Upper lobe of right lung (tissue), 1 donor: ENCODE measurements around the gene EFNA5. TPM values are rescaled to one million over a fixed set of nuclear protein-coding genes. Genes with fewer than 3 reads are reported as not detected.

Source experiments
- ATAC-seq: fragments of 200-7000 bp; cut with Tn5 transposase; one replicate; pipeline ENCODE4 v1.9.1; 2020; ENCODE audit warnings: mild to moderate bottlenecking, moderate library complexity
- DNase-seq: peaks from one replicate; pipeline ENCODE4 v3.0.0-alpha.2; 2020
- H3K27ac ChIP-seq: fragments of 200-600 bp; one replicate; pipeline ENCODE4 v1.8.0; 2022
- H3K27me3 ChIP-seq: fragments of 200-600 bp; one replicate; pipeline ENCODE4 v1.8.0; 2022; ENCODE audit warnings: mild to moderate bottlenecking
- H3K36me3 ChIP-seq: fragments of 200-600 bp; one replicate; pipeline ENCODE4 v1.8.0; 2022
- H3K4me1 ChIP-seq: fragments of 200-600 bp; one replicate; pipeline ENCODE4 v1.8.0; 2022
- H3K4me3 ChIP-seq: fragments of 200-600 bp; one replicate; pipeline ENCODE4 v1.8.0; 2022; ENCODE audit warnings: mild to moderate bottlenecking
- H3K9me3 ChIP-seq: fragments of 200-600 bp; one replicate; pipeline ENCODE4 v1.8.0; 2022
- CTCF ChIP-seq: fragments of 200-600 bp; IDR thresholded peaks from one replicate; pipeline ENCODE4 v1.8.0; 2022; ENCODE audit warnings: antibody characterized with exemption
- intact Hi-C: fragments of 100-400 bp; cut with DNase I; formaldehyde crosslinking; loops from one replicate; pipeline ENCODE4 v1.11.0; 2022
- total RNA-seq: library from RNA; stranded (reverse); fragmentation: NEBNext Ultra II Directional; extraction: Animal tissue kit (Norgen Biotek cat#: 25700); gene quantifications from one replicate; pipeline ENCODE4 v1.2.1, GENCODE V29; 2021
- donor health status: DM: no; HTN: yes; CAD: no; lungs with severe emphysema.

The EFNA5 gene
- total RNA-seq, 1 donor from 2014 or later = 12.0 TPM

DNA sequence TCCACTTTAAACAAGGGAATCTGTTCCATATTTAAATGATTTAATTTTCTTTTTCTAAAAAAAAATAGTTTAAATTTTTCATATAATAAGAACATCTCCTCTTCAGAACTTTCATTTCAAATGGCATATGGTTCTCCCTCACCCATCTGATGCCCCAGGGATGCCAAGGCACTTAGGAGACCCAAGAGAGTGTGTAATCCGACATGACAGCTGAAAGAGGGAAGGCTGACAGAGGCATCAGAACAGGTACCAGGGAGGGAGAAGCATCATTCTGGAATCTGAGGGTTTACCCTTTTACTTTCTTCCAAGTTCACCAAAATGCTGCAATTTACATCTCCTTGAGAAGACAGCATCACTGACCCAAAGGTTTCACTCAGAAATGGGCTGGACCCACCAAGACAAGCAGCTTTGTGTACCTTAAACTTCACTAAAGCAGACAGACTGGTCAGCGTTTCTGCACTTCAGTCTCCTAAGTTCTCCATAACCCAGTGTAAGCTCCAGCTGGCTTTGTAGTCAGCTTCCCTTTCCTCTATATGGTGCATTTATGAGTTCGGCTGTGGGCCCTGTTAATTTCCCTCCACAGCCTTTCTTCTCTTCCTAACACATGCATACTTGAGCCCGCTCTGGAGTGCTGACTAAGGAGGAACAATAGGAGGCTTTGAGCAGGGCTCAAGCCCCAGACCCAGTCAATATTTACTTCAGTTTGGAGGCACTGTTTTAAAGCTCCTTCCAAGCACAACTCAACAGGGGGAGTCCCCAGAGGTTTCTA, 17.7 kb downstream of the EFNA5 start:
- DNase-seq (no peak), ATAC-seq (peak; percentile 47)
- Histone ChIP-seq H3K4me1 (no peaks in the 10 kb centered on the region), H3K9me3 (no peaks in the 10 kb centered on the region), H3K4me3 (no peak overlapping the region), H3K27me3 (no peaks in the 10 kb centered on the region), H3K27ac (no peak overlapping the region), H3K36me3 (no peaks in the 10 kb centered on the region)
- intact Hi-C loops = no loop called here
- TF ChIP-seq CTCF = no peak

DNA sequence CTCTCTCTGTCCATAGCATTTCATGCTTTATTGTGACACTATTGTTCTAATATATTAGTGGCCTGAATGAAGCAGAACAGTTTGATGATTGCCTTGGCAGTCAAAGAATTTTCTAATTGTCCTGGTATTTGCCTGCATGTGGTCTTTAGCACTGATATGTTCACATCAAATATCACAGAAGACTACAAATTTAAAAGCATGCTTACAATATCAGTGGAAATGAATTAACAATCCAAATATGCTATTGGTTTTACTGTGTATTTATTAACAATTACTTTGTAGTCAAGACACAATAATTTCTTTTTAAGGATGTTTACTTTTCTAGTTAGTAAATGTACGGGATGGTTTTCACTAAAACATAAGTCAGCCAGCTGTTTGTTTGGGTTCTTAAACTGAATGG, 18.3 kb downstream of the EFNA5 start:
- DNase-seq (no peak), ATAC-seq (no peak)
- Histone ChIP-seq H3K4me3 (no peak overlapping the region), H3K27ac (no peak overlapping the region), H3K27me3 (no peaks in the 10 kb centered on the region), H3K4me1 (no peaks in the 10 kb centered on the region), H3K36me3 (no peaks in the 10 kb centered on the region), H3K9me3 (no peaks in the 10 kb centered on the region)
- intact Hi-C loops = no loop called here
- TF ChIP-seq CTCF = no peak

DNA sequence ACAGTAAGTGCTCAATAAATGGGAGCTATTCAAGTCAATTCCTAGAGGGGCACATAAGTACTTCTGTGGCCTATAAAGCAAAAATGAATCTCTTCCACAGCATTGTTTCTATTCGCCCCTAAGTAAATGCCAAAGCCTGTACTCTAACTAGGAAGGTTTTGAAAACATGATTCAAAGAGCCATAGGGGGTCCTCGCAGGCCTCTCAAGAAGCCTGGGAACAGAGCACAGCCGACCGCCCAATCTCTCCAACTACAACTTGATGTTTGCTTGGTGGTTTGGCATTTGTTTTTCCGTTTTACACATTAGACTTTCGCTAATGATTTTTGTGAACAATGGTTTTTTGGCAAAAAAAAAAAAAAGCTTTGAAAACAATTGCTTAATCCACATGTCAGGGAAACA, 19.4 kb downstream of the EFNA5 start:
- no peaks in the 10 kb centered on the region for H3K4me1 ChIP-seq
- DNase-seq (no peak), ATAC-seq (no peak)
- H3K27me3 ChIP-seq = no peaks in the 10 kb centered on the region
- intact Hi-C loops = no loop called here
- no peak for TF ChIP-seq CTCF
- H3K4me3 ChIP-seq = no peak overlapping the region
- no peak overlapping the region for H3K27ac ChIP-seq
- H3K36me3 ChIP-seq = no peaks in the 10 kb centered on the region
- H3K9me3 ChIP-seq = no peaks in the 10 kb centered on the region

GRCh38 chr5:107646418-107646817, 24.3 kb downstream of the EFNA5 start:
- Histone ChIP-seq H3K27ac (no peak overlapping the region), H3K27me3 (no peaks in the 10 kb centered on the region), H3K4me1 (no peaks in the 10 kb centered on the region), H3K9me3 (no peaks in the 10 kb centered on the region), H3K36me3 (no peaks in the 10 kb centered on the region), H3K4me3 (no peak overlapping the region)
- DNase-seq (no peak), ATAC-seq (no peak)
- no peak for TF ChIP-seq CTCF
- intact Hi-C loops = no loop called here

- H3K36me3 ChIP-seq = no peaks in the 10 kb centered on the region
- H3K4me3 ChIP-seq = no peak overlapping the region
- H3K4me1 ChIP-seq = no peaks in the 10 kb centered on the region
- intact Hi-C loops = no loop called here
- H3K27ac ChIP-seq = no peak overlapping the region
- H3K9me3 ChIP-seq = no peaks in the 10 kb centered on the region
- H3K27me3 ChIP-seq = no peaks in the 10 kb centered on the region
- no peak for DNase-seq
- ATAC-seq = no peak
- TF ChIP-seq CTCF = no peak
Observed at GRCh38 chr5:107640568-107640967, 30.2 kb downstream of the EFNA5 start.

DNA sequence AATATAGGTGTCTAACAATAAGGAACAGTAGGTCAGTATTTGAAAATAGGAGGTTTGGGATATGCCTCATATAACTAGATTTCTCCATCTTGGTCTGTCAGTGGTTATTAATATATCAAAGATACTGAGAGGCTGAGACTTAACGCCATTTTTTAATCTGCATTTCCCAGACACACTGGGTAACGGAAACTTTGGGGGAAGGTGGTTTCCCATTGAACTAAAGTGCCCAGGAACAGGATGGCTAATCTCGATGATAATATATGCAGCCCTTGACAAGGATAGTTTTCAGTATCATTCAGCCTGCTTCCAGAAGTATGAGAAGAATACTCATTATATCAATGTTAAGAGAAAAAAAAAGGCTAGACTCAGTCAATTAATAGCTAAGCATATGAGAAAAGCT, 30.7 kb downstream of the EFNA5 start:
- H3K4me3 ChIP-seq = no peak overlapping the region
- H3K27me3 ChIP-seq = no peaks in the 10 kb centered on the region
- no peaks in the 10 kb centered on the region for H3K4me1 ChIP-seq
- H3K27ac ChIP-seq = no peak overlapping the region
- H3K9me3 ChIP-seq = no peaks in the 10 kb centered on the region
- ATAC-seq (no peak), DNase-seq (no peak)
- no peaks in the 10 kb centered on the region for H3K36me3 ChIP-seq
- TF ChIP-seq CTCF = no peak
- intact Hi-C loops = no loop called here
